ENCODE results near the gene PIM3.
A peak's percentile ranks its signal among the peaks of the same experiment; 100 is the strongest.
"Not testable (repeated sequence)": the region's sequence is repeated elsewhere in the genome, so short reads cannot be mapped to it uniquely, and the experiment has no call there.

PIM3 gene

GRCh38 chr22:49966774-49967705 lies 6.5 kb downstream of the PIM3 start:
- DNase-seq (ENCODE audit: low read depth in 2 of 2), result no peak

DNA sequence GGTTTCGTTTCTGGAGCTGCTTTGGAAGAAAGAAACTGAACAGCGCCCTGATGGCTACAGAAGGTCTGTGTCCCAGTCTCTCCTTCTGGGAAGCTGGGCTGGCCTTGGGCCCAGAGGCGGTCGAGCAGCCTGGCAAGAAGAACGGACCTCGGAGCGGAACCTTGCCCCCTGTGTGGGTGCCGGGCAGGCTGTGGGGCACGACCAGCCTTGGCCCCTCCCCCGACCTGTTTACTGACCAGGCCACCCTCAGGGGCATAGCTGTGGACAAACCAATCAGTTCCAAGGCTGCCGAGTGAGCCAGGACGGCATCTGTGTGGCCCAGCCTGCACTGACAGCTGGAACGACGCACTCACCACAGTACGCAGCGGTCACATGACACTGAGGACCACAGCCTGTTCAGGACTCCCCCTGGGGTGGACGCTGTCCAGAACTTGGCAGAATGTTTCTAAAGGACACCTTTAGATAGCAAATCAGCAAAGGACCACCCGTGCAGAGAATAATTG lies 7.2 kb downstream of the PIM3 start:
- no peak for DNase-seq (ENCODE audit: low read depth in 2 of 2)

DNA sequence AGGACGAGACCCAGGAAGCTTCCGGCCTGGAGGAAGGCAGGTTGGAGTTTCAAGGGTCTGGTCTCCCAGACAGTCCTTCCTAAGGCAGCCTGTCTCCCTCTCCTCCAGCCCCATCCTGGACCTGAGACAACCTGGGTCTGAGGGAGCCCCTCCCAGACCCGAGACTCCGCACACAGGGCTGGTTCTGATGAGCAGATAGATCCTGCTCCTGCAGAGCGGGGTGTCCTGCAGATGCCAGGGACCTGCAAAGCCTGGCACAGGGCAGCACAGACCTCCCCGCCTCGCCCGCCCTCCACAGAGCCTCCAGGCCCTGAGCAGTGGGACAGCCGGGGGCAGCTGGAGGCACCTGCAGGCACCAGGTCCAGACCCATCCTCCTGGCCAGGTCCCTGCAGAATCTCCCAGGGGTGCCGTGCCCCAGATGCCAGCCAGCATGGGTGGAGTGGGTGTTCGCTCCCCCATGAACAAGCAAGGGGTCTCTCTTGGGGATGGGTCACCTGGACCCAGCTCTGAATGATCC lies 7.8 kb downstream of the PIM3 start:
- DNase-seq (ENCODE audit: low read depth in 2 of 2), result no peak

GRCh38 chr22:49968831-49969661 lies 8.5 kb downstream of the PIM3 start:
- no peak for DNase-seq (ENCODE audit: low read depth in 2 of 2)

DNA sequence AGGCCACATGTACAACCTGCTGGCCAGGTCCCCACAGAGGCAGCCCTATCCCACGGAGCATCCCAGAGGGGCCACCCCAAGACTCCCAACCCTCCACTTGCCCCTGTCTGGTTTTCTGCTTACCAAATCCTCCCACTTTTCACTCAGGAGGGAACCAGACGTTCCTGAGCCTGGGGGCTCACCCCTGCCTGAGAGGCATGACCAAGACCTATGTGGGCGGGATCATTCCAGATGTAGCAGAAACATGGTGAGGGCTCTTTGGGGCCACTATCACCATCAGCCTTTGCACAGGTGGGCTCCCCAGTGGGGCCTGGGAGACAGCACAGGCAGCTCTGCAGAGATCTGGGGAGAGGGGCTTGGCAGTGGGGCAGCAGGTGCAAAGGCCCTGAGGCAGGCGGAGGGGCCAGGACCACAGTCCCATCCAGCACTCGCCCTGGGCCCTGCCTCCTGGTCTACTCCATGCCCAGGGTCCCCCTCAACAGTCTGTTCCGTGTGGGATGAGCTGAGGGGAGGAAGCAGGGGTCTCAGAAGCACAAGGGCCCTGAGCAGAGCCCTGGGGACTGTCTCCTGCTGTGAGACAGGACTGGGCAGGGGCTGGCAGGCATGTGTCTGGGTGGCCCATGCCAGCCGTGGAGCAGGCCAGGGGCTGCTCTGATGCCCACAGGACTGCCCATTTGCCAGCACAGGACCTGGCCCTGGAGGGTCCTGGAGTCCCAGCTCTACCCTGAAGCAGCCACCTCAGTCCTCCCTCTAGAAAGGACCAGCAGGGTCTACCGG lies 9.4 kb downstream of the PIM3 start:
- no peak for DNase-seq (ENCODE audit: low read depth in 2 of 2)

DNA sequence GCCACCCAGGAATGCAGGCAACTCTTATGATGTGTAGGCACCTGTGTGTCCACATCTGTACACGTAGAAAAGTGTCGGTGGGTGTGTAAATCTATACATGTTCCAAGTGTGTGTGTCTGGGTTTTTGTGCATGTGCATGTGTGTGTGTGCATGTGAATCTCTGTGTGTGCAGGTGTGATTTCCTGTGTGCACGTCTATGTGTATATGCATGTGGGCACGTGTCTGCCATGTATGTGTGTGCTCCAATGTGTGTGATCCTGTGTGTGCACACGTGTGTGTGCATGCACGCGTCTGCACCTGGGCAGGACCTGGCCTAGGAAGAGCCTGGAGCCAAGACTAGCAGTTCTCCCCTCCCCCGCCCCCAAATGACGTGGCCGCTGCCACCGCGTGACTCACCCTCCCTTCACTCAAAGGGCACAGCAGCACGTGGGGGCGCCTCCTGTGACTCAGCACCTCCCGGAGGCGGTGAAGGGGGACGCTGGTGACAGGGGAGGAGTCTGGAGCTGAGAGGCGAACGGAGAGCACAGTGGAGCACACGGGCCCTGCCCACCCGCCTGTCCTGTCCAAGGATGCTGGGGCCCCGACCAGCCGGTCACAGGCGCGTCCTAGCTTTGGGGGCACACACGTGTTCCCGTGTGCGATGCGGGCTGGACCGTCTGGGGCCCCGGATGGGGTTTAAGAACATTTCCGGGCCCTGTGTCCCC lies 10.1 kb downstream of the PIM3 start:
- peak; percentile 97 to 99 for DNase-seq (ENCODE audit: low read depth in 2 of 2)

DNA sequence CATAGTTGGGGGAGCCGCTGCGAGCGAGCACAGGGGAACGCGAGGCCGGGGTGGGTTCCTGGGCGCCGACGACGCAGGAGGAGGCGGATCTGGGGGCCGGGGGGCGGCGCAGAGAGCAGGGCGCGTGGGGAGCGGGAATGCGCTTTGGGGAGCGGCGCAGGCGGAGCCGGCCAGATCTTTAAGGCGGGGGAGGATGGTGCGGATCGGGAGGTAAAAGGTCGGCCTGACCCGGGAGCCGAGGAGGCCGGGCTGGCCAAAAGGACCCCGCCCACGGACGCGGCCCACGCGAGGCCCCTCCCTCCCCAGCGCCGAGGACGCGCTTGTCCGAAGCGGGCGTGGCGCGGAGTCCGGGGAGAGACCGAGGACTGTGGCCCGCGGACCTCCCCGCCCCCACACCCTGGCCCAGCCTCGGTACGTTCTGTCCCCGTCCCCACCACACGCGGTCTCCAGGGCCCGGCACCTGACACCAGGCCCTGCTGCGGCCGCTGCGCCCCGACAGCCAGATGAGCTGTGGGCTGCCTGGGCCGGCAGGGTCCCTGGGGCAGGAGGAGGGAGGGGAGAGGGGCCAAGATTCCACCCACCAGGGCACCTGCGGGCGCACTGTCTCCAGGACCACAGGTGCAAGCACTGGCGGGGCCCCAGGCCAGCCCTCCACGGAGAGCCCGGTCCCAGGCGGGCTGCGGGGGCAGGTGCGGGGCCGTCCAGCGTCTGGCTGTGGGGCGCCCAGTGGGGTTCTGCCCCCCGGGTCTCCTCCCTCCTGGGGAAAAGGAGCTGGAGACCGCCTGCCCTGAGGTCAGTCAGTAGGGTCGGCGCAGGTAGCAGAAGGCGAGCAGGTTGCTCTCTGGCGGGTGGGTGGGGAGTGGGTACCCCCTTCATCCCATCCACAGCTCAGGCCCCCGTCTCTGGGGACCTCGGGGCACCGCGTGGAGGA lies 10.9 kb downstream of the PIM3 start:
- DNase-seq (ENCODE audit: low read depth in 2 of 2), result peak; percentile 72 to 74

GRCh38 chr22:49972163-49973017 lies 11.8 kb downstream of the PIM3 start:
- DNase-seq (ENCODE audit: low read depth in 2 of 2), result no peak

DNA sequence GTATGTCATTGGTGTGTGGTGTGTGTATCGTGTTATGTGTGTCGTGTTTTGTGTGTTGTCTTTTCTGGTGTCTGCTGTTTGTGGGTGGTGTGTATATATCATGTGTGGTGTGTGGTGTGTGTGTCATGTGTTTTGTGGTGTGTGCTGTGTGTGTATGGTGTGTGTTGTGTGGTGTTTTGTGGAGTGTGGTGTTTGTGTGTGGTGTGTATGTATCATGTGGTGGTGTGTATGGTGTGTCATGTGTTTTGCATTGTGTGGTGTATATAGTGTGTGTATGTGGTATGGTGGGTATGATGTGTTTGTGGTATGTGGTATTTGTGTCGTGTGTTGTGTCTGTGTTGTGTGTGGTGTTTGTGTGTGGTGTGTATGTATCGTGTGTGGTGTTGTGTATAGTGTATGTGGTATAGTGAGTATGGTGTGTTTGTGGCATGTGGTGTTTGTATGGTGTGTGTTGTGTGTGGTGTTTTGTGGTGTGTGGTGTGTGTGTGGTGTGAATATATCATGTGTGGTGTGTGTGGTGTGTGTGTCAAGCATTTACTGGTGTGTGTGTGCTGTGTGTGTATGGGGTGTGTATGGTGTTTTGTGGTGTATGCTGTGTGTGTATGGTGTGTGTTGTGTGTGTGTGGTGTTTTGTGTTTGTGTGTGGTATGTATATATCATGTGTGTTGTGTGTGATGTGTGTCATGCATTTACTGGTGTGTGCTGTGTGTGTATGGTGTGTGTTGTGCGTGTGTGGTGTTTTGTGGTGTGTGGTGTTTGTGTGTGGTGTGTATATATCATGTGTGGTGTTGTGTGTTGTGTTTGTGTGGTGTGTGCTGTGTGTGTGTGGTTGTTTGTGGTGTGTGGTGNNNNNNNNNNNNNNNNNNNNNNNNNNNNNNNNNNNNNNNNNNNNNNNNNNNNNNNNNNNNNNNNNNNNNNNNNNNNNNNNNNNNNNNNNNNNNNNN lies 12.7 kb downstream of the PIM3 start:
- DNase-seq (ENCODE audit: low read depth in 2 of 2), result no peak

GRCh38 chr22:49975543-49976389 lies 15.2 kb downstream of the PIM3 start:
- DNase-seq (ENCODE audit: low read depth in 2 of 2), result peak; percentile 57 to 62

DNA sequence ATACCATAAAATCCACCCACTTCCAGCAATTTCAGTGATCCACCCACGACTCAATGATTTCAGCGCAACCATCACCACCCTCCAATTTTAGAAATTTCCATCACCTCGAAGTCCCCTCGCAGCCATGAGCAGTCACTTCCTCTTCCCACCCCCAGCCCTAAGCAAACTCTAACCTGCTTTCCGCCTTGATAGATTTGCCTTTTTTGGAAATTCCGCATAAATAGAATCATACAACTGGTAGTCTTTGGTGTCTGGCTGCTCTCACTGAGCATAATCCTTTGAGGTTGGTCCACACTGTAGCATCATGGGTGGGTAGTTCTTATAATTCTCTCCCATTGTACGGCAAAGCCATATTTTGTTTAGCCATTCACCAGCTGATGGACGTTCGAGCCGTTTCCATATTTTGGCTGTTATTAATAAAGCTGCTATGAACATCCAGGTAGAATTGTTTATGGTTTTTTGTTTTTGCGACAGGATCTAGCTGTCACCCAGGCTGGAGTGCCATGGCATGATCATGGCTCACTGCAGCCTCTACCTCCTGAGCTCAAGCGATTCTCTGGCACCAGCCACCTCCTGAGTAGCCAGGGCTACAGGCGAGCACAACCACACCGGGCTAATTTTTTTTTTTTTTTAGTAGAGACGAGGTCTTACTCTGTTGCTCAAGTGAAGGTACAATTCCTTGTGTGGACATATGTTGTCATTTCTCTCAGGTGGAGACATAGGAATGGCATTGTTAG lies 16.0 kb downstream of the PIM3 start:
- DNase-seq (ENCODE audit: low read depth in 2 of 2), result peak; percentile 56 to 67

GRCh38 chr22:49977578-49977977 lies 17.0 kb downstream of the PIM3 start:
- DNase-seq (ENCODE audit: low read depth in 2 of 2), result no peak

GRCh38 chr22:49979587-49980264 lies 19.2 kb downstream of the PIM3 start:
- no peak for DNase-seq (ENCODE audit: low read depth in 2 of 2)

DNA sequence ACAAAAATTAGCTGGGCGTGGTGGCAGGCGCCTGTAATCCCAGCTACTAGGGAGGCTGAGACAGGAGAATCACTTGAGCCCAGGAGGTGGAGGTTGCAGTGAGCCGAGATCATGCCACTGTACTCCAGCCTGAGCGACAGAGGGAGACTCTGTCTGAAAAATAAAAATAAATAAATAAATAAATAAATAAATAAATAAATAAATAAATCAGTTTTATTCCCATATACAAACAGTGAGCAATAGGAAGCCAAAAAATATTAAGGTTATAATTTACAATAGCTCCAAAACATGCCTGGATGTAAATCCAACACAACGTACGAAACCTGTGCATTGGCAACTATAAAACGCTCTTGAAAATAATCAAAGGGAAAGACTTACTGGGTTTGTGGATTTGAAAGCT lies 21.2 kb downstream of the PIM3 start:
- DNase-seq (ENCODE audit: low read depth in 2 of 2), result not testable (repeated sequence)
